K562 (cell line): Measurements from ENCODE around the gene TRAPPC2B. TPM values are rescaled to one million over a fixed set of nuclear protein-coding genes. Genes with fewer than 3 reads are reported as not detected.
A peak's percentile ranks its signal among the peaks of the same experiment; 100 is the strongest.

Source experiments
- CSDE1 ChIP-seq, 2 experiments: fragments of 450-650 bp; IDR thresholded peaks; 2 replicates each; pipeline ENCODE4 v1.6.1; 2016; ENCODE audit warnings: mild to moderate bottlenecking in 1 of 2
- DPF2 ChIP-seq: fragments of 450-650 bp; IDR thresholded peaks from 2 replicates; pipeline ENCODE4 v1.6.1; 2016
- FOXK1 ChIP-seq: sonication (generic); formaldehyde crosslinking; IDR thresholded peaks from 2 replicates; pipeline ENCODE4 v1.8.0; 2022; ENCODE audit warnings: missing genetic modification reagents, mild to moderate bottlenecking, borderline replicate concordance
- KAT2B ChIP-seq: IDR thresholded peaks from one replicate; pipeline ENCODE4 v1.6.1; 2012; ENCODE audit warnings: low read depth, mild to moderate bottlenecking, control low read depth, inconsistent platforms, low read length, moderate library complexity
- SP1 ChIP-seq: sonication (generic); formaldehyde crosslinking; IDR thresholded peaks from 2 replicates; pipeline ENCODE4 v1.8.1; 2022; ENCODE audit warnings: mild to moderate bottlenecking, missing genetic modification reagents
- SPI1 ChIP-seq: IDR thresholded peaks from 2 replicates; pipeline ENCODE4 v1.6.1; 2011; ENCODE audit warnings: low read depth, low read length, control low read depth, borderline replicate concordance
- TAF1 ChIP-seq: IDR thresholded peaks from 2 replicates; pipeline ENCODE4 v1.6.1; 2011; ENCODE audit warnings: mild to moderate bottlenecking, low read length, moderate library complexity; ENCODE audit not compliant: insufficient read depth, control insufficient read depth, severe bottlenecking; ENCODE audit errors: extremely low read depth
- ZBED1 ChIP-seq: IDR thresholded peaks from 2 replicates; pipeline ENCODE4 v1.6.1; 2014
- ZNF217 ChIP-seq: sonication (generic); formaldehyde crosslinking; IDR thresholded peaks from 2 replicates; pipeline ENCODE4 v1.8.0; 2022; ENCODE audit warnings: mild to moderate bottlenecking, missing genetic modification reagents
- ZNF707 ChIP-seq: fragments of 250-450 bp; sonication (Bioruptor Pico); conservative IDR thresholded peaks from 2 replicates; pipeline ENCODE4 v1.8.0; 2022; ENCODE audit warnings: inconsistent platforms, mild to moderate bottlenecking, moderate library complexity
- ZNF77 ChIP-seq: fragments of 250-450 bp; sonication (Bioruptor Pico); IDR thresholded peaks from 2 replicates; pipeline ENCODE4 v1.5.0; 2020
- polyA plus RNA-seq, 8 experiments: library from polyadenylated mRNA; depleted of rRNA in 4 of 8; stranded (reverse) in 5 of 8; unstranded in 3 of 8; fragments of >200 nt; fragmentation: Nextera tagmentation in 2 of 8; fragmentation: Illumina TruSeq in 1 of 8; extraction: Ambion mirVana in 2 of 8; extraction: Trizol in 1 of 8; gene quantifications; 2 replicates each; pipeline versions ENCODE4 v1.2.1 to v1.2.3, GENCODE V29; 2011 to 2014; ENCODE audit warnings: inconsistent platforms in 1 of 8, missing spikeins in 1 of 8
- total RNA-seq, 7 experiments: library from RNA; depleted of rRNA in 6 of 7; stranded (reverse); fragments of >200 nt in 6 of 7; fragmentation: Illumina TruSeq in 2 of 7; extraction: Trizol in 2 of 7; gene quantifications; 2 replicates each; pipeline versions ENCODE4 v1.2.1 to v1.2.3, GENCODE V29; 2011 to 2021; ENCODE audit warnings: low replicate concordance in 1 of 7
- TF ChIP-seq, protein P1 (sequence below): fragments of 450-650 bp; IDR thresholded peaks from 2 replicates; pipeline ENCODE4 v1.6.1; 2016; ENCODE audit warnings: low read depth
- TF ChIP-seq, protein P2 (sequence below): fragments of 450-650 bp; IDR thresholded peaks from 2 replicates; pipeline ENCODE4 v1.6.1; 2016; ENCODE audit warnings: low read depth, mild to moderate bottlenecking, moderate library complexity
- TF ChIP-seq, protein P3 (sequence below): fragments of 250-450 bp; sonication (Bioruptor Pico); IDR thresholded peaks from 2 replicates; pipeline ENCODE4 v1.5.0; 2021; ENCODE audit warnings: mild to moderate bottlenecking, moderate library complexity

Gene TRAPPC2B
- total and polyA plus RNA-seq, 9 of the 15 experiments (the other 6 are each of a cell fraction or from before 2014, with no cell fraction given), result 2.2 to 20.4 (median 4.6) TPM

DNA sequence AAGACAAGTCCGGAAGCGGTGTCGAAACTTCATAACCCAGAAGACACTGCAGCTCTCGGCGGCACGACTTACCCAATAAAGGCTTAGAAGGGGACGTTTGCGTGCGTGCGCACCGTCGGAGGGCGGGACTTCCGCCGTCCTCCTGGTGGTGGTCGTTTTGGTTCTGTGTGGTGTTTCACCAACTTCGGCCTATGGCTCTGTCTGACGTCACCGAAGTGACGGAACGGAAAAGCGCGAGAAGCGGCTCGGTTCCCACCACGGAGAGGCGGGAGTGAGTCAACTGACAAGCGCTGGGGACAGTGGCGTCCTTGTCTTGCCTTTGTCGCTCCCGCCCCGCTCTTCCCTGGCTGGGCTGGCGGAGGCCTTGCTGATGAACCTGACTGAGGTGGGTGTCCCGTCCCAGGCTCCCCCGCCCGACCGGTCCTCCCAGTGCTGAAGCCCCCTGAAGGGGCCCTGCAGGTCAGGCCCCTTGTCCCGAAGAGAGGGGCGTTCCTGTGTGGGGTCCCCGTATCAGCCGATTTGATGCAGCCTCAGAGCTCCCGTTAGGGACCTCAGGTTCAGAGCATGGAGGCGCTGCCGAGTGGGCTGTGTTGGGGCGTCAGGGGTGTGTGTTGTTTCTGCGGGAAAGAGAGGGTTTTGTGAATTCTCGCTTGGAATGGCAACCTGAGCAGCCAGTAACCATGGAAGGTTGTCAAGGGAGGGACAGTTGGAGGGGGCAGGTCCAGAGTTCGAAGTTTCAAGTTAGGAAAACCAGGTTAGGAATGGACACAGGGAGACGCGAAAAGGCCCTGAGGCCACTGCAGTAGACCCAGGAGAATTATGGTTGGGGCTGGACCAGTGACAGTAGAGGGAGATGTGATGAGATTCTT is 26.6 kb downstream of the TRAPPC2B start, which contains the start of gene ZNF548 (continued):
- TF ChIP-seq, protein P1, sequence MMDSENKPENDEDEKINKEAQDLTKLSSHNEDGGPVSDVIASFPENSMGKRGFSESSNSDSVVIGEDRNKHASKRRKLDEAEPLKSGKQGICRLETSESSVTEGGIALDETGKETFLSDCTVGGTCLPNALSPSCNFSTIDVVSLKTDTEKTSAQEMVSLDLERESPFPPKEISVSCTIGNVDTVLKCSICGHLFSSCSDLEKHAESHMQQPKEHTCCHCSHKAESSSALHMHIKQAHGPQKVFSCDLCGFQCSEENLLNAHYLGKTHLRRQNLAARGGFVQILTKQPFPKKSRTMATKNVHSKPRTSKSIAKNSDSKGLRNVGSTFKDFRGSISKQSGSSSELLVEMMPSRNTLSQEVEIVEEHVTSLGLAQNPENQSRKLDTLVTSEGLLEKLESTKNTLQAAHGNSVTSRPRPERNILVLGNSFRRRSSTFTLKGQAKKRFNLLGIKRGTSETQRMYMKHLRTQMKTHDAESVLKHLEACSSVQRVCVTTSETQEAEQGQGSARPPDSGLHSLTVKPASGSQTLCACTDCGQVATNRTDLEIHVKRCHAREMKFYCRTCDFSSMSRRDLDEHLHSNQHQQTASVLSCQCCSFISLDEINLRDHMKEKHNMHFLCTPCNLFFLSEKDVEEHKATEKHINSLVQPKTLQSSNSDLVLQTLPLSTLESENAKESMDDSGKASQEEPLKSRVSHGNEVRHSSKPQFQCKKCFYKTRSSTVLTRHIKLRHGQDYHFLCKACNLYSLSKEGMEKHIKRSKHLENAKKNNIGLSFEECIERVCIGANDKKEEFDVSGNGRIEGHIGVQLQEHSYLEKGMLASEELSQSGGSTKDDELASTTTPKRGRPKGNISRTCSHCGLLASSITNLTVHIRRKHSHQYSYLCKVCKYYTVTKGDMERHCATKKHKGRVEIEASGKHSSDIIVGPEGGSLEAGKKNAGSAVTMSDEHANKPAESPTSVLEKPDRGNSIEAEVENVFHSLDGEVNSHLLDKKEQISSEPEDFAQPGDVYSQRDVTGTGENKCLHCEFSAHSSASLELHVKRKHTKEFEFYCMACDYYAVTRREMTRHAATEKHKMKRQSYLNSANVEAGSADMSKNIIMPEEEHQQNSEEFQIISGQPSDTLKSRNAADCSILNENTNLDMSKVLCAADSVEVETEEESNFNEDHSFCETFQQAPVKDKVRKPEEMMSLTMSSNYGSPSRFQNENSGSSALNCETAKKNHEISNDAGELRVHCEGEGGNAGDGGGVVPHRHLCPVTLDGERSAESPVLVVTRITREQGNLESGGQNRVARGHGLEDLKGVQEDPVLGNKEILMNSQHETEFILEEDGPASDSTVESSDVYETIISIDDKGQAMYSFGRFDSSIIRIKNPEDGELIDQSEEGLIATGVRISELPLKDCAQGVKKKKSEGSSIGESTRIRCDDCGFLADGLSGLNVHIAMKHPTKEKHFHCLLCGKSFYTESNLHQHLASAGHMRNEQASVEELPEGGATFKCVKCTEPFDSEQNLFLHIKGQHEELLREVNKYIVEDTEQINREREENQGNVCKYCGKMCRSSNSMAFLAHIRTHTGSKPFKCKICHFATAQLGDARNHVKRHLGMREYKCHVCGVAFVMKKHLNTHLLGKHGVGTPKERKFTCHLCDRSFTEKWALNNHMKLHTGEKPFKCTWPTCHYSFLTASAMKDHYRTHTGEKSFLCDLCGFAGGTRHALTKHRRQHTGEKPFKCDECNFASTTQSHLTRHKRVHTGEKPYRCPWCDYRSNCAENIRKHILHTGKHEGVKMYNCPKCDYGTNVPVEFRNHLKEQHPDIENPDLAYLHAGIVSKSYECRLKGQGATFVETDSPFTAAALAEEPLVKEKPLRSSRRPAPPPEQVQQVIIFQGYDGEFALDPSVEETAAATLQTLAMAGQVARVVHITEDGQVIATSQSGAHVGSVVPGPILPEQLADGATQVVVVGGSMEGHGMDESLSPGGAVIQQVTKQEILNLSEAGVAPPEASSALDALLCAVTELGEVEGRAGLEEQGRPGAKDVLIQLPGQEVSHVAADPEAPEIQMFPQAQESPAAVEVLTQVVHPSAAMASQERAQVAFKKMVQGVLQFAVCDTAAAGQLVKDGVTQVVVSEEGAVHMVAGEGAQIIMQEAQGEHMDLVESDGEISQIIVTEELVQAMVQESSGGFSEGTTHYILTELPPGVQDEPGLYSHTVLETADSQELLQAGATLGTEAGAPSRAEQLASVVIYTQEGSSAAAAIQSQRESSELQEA, result no peak
- TF ChIP-seq ZNF77 (CRISPR knock-in tag), result no peak
- TF ChIP-seq ZBED1, result no peak
- TF ChIP-seq ZNF217 (CRISPR knock-in tag), result no peak
- no peak for TF ChIP-seq DPF2
- TF ChIP-seq CSDE1 (IDR thresholded peaks at IDR 0.05), result no peak
- no peak for TF ChIP-seq ZNF707
- TF ChIP-seq KAT2B, result no peak
- TF ChIP-seq, protein P2, sequence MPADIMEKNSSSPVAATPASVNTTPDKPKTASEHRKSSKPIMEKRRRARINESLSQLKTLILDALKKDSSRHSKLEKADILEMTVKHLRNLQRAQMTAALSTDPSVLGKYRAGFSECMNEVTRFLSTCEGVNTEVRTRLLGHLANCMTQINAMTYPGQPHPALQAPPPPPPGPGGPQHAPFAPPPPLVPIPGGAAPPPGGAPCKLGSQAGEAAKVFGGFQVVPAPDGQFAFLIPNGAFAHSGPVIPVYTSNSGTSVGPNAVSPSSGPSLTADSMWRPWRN, result no peak
- TF ChIP-seq TAF1, result peak; percentile 44
- peak; percentile 50; the same call in 1 of the 2 replicates for TF ChIP-seq FOXK1
- TF ChIP-seq, protein P3, sequence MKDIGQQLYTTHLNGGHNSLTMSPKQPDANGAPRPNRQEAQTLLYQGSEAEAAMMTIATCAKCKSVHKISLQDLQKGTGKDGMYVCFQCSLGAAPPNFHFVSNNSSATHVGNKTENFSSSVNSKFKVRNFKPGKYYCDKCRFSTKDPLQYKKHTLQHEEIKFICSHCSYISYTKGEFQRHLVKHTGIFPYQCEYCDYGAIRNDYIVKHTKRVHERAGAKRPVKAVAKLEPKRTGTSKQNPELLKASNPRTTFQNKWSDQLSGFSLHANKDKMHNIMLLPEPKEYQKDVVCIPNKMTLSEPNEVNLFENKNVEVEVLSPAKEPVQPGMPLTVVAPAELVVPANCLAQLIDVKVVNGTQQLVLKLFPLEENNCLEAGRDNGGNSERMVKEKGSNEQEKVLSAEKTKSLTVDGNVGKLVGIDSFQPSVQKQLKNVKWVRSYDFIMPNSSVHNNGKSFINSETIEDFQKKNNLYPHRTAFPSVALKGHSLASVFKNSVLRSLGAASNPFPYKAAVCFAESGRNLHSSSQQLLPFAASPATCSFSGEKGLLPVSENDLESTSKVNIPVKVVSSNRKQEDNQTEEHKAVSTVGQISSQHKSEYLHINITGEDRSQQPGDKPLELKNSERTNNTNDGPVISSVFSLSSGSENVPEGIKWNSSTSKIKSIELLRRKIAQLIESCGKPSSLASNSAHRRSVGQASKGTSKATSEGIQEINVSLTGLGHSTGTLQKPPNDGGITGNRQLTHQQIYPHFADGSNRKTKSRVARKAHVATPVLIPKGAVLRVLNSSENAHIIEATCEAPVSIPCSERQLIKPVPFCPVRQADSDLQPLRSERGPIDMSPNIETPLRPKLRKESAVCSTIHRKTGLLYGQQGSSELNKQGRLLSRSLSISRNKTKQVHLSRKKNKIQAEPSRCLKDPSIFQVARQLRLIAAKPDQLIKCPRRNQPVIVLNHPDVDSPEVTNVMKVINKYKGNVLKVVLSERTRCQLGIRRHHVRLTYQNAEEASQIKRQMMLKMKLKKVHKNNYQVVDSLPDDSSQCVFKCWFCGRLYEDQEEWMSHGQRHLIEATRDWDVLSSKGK, result no peak
- TF ChIP-seq SP1 (CRISPR knock-in tag), result peak; percentile 54; the same call in 1 of the 2 replicates
- peak; percentile 25; the same call in 1 of the 2 replicates for TF ChIP-seq SPI1
